IPS-15b (cell line): ENCODE data around the gene NRP1.

ENCODE experiments used
- H3K27me3 ChIP-seq: one replicate; pipeline ENCODE4 v1.6.1; 2013; ENCODE audit warnings: low read length; ENCODE audit not compliant: control insufficient read depth, insufficient read depth
- H3K36me3 ChIP-seq: one replicate; pipeline ENCODE4 v1.6.1; 2013; ENCODE audit warnings: low read length; ENCODE audit not compliant: control insufficient read depth, insufficient read depth
- H3K4me1 ChIP-seq: one replicate; pipeline ENCODE4 v1.6.1; 2013; ENCODE audit warnings: mild to moderate bottlenecking, low read length; ENCODE audit not compliant: control insufficient read depth, insufficient read depth
- H3K4me3 ChIP-seq: one replicate; pipeline ENCODE4 v1.5.1; 2013; ENCODE audit warnings: low read depth, low read length
- H3K9ac ChIP-seq: one replicate; pipeline ENCODE4 v1.6.1; 2013; ENCODE audit warnings: low read depth, mild to moderate bottlenecking, low read length
- H3K9me3 ChIP-seq: one replicate; pipeline ENCODE4 v1.6.1; 2013; ENCODE audit warnings: mild to moderate bottlenecking, low read length; ENCODE audit not compliant: control insufficient read depth, insufficient read depth

Gene NRP1

GRCh38 chr10:33129141-33129995 is 205.1 kb downstream of the NRP1 start:
- H3K27me3 ChIP-seq = no peaks in the 10 kb centered on the region
- H3K4me3 ChIP-seq = no peak overlapping the region
- H3K36me3 ChIP-seq = no peaks in the 10 kb centered on the region
- H3K9ac ChIP-seq = no peak overlapping the region
- H3K9me3 ChIP-seq = no peaks in the 10 kb centered on the region
- no peaks in the 10 kb centered on the region for H3K4me1 ChIP-seq

GRCh38 chr10:33127622-33128021 is 206.8 kb downstream of the NRP1 start:
- Histone ChIP-seq H3K9ac (no peak overlapping the region), H3K9me3 (no peaks in the 10 kb centered on the region), H3K27me3 (no peaks in the 10 kb centered on the region), H3K4me3 (no peak overlapping the region), H3K36me3 (no peaks in the 10 kb centered on the region), H3K4me1 (no peaks in the 10 kb centered on the region)
